Stimulated activated CD4-positive, alpha-beta T cell treated with anti-CD3 and anti-CD28 coated beads, TNF-alpha, amount 100 ng/mL, for 4 hours (primary cell): ENCODE results near the gene ADARB1.
"Not testable (repeated sequence)": the region's sequence is repeated elsewhere in the genome, so short reads cannot be mapped to it uniquely, and the experiment has no call there.

Experiments used
- DNase-seq, 3 experiments: peaks; one replicate each; pipeline ENCODE4 v3.0.0-alpha.2; 2020; ENCODE audit warnings: low read depth in 3 of 3

The ADARB1 gene, protein sequence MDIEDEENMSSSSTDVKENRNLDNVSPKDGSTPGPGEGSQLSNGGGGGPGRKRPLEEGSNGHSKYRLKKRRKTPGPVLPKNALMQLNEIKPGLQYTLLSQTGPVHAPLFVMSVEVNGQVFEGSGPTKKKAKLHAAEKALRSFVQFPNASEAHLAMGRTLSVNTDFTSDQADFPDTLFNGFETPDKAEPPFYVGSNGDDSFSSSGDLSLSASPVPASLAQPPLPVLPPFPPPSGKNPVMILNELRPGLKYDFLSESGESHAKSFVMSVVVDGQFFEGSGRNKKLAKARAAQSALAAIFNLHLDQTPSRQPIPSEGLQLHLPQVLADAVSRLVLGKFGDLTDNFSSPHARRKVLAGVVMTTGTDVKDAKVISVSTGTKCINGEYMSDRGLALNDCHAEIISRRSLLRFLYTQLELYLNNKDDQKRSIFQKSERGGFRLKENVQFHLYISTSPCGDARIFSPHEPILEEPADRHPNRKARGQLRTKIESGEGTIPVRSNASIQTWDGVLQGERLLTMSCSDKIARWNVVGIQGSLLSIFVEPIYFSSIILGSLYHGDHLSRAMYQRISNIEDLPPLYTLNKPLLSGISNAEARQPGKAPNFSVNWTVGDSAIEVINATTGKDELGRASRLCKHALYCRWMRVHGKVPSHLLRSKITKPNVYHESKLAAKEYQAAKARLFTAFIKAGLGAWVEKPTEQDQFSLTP

DNA sequence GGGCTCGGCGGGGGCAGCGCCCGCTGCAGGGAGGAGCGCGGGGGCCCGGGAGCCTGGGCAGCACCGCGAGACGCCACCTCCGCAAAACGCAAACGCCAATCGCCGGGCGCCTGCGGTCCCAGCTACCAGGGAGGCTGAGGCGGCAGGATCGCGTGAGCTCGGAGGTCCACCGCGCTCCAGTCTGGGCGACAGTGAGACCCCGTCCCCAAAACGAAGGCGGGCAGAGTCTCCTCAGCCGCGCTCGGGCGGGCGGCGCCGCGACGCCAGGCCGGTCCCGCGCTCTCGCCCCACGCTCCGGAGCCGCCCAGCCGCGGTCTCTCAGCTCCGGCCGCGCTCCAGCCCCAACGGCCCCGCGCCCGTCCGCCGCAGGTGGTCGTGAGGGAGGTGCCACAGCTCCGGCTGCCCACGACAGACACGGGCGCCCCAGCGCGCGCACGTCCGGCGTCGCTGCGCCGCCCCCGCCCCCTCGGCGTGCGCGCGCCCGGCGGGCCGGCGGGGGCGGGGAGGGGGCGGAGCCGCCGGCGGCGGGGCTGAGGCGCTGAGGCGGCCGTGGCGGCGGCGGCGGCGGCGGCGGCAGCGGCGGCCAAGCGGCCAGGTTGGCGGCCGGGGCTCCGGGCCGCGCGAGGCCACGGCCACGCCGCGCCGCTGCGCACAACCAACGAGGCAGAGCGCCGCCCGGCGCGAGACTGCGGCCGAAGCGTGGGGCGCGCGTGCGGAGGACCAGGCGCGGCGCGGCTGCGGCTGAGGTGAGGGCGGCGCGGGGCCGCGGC, at the start of gene ADARB1:
Gene ADARB1 (plus strand): TSS at position 533 of the 770 bp plus-strand sequence. CDS start 97,077 bp downstream, outside the sequence.
- DNase-seq: peak; percentile 37 to 51 (median 43)

DNA sequence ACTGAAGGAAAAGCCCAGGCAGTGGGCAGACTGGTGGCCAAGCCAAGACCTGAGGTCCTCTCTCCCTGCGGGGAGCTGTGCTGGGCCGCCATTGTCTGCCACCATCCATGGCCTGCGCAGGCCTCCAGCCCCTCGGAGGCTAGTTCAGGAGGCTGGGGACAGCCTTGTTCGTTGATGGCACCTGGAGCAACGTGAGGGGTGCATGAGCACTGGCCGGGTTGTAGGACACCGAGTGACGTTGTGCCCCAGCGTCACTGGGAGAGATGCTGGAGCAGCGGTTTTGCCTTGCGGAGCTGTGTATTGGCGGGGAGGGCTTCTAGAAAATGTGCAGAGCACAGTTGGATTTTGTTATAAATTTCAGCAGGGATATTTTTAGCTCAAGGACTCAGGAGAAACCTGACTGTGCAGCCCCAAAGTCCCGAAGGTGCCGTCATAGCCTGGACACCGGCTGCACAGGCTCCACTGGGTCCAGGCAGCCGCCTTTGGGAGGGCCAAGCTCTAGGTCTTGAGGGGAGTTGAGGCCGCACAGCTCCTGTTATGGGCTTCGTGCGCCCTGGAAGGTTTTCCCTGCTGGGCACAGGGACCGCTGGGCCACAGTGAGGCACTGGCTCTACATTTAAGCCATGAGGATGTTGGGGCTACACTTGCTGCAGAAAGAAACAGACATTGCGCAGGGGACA, 48.2 kb upstream of the ADARB1 start:
- no peak for DNase-seq

DNA sequence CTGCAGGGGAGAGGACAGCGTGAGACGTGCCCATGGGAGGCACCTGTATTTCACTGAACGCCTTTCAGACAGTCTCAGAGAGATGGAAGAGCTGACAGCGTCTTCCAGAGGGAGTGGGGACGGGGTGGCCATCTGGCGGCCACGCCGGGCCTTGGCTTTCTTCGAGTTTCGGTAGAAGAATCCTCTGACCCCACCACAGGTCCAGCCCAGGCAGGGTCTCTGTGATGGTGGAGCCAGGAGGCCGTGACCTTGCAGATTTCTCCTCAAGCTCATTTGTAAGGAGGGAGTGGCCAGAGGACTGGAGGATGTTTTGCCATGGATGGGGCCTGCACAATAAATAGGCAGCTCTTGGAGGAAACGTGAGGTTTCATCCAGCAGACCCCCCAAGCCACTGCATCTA, 47.6 kb upstream of the ADARB1 start:
- no peak for DNase-seq

DNA sequence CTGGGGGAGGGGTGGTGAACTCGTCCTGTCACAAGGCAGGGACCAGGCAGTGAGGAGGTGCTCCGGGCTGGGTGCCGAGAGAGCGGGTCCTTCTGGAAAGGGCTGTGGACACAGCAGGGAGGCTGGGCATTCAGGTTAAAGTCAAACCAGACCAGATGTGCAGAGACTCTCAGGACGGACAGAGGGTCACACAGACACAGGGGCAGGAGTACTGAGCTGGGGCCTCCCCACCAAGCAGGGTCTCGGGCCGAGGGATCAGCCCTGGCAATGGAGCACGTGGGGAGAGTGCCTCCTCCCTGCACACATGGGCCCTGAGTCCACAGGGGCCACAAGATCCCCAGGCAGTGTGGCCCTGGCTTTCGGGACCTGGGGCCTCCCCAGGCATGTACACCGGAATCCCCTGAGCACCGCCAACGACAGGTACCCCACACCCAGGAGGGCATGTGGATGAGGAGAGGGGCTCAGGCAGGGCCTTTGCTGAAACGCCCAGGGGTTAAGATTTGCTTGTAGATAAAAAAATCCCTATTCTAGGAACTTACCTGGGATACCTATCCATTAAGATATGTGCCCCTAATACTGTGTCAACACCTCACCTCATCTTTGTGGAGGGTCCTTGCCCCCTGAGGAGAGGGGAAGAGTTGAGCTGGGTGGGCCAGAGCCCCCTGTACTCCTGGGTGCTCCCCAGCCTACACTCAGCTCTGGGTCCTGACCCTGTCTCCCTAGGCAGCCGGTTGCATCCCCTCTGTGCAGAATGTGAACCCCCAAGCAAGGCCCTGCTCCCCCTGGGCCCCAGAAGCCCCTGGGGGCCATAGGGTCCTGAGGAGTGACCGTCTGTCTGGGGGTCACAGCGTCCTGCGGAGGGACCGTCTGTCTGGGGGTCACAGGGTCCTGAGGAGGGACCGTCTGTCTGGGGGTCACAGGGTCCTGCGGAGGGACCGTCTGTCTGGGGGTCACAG, 46.9 kb upstream of the ADARB1 start:
- DNase-seq: no peak

GRCh38 chr21:45028645-45029044, 45.7 kb upstream of the ADARB1 start:
- DNase-seq: not testable (repeated sequence)

DNA sequence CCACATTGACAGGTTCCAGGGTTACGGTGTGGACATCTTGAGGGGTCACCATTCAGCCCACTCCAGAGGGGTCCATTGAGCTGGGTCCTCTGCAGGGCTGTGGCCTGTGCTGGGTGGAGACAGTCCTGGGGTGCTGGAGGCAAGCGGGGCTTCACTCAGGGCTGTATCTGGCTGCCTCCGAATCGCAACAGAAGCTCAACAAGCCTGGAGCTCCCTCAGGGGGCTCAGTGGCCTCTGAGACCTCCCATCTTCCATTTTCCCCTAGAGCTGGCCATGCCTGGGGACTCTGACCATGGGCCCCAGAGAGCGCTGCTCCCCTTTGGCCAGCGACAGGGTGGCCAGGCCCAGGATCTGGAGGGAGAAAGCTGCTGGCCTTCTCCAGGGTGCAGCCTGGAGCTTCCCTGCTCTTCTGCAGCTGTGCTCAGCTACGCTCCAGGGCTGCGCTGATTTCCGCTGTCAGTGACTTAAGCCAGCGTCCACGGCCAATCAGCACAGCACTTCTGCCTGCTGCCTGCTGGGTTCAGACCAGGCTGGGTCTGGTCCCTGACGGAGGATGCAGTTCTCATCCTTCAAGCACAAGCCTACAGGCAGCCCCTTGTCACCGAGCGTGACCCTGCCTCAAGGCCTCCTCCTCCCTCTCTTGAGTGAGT, 45.0 kb upstream of the ADARB1 start:
- DNase-seq: no peak

GRCh38 chr21:45029948-45030681, 44.3 kb upstream of the ADARB1 start:
- DNase-seq: no peak

GRCh38 chr21:45030682-45031570, 43.5 kb upstream of the ADARB1 start:
- no peak for DNase-seq

DNA sequence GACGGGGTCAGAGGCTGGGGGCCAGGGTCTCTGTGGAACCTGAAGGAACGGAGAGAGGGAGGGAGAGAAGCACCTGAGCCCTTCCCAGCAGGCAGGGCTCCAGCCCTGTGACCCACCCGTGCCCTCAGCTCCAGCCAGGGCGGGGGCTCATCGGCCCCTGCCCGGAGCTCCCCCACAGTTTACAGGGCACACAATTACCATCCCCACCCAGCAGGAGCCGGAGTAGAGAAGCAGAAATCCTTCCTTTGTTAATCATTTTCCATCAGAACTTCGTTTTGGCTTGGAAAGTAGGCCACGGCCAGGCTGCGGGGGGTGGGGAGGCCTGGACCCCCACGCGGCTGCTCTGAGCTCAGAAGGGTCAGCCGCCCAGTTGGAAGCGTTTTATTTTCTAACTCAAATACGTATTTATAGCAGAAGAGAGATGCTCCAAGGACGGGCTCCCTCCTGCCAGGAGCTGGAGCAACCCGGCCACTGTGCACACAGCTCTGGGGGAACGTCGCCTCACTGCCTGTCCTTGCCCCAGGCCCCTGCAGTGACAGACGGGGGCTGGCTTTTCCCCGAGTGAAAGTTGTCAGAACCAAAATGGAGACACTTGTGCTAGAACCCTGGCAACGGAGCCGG, 42.7 kb upstream of the ADARB1 start:
- no peak for DNase-seq

DNA sequence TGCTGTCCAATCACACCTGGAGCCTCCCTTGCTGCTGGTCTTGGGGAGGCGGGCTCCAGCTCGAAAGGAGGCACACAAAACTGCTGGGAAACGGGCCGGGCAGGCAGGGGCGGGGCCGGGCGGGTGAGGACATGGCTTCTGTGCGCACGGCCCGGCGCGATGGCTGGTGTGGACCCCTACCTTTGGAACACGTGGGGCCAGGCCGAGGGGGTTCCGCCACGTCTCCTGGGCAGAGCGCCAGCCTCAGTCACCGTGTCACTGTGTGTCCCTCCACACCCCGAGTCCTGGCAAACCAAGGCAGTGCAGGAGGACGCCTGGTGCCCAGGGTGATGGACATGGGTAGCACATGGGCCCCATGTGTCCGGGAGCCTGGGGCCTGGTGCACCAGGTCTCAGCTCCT, 42.0 kb upstream of the ADARB1 start:
- no peak for DNase-seq

- no peak for DNase-seq
Measured at GRCh38 chr21:45032977-45033710, 41.2 kb upstream of the ADARB1 start.

DNA sequence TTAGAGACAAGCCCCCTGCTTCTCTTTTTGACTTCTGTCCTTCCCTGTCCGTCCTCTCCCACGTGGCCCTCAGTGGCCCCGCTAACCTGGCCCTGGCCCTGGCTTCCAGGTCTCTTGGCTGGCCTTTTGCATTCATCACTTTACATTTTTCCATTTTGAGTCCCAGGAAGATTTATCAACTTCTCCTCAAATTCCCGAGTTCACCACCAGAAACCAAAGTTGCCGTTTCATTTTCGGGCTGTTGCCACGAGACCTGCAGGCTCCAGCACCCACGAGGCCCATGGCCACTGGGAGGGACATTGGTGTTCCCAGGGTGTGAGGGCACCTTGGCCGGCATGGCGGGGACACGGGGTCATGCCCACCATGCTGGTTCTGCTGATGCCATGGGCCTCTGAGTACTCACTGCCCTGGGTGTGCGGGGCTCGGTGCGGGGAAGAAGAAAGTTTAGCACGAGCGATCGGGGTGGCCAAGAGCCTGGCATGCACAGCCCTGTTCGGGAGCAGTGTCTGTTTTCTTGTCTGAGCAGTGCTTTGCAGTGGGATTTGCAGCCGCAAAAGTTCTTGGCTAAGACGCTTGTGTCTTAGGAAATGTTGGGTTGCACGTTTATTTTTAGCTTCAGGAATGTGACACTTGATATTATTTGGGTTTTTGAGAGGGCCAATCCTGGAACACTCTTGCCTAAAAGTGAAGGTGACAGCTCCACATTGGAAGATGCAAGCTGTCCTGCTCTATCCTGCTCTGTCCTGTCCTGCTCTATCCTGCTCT, 40.4 kb upstream of the ADARB1 start:
- no peak for DNase-seq

DNA sequence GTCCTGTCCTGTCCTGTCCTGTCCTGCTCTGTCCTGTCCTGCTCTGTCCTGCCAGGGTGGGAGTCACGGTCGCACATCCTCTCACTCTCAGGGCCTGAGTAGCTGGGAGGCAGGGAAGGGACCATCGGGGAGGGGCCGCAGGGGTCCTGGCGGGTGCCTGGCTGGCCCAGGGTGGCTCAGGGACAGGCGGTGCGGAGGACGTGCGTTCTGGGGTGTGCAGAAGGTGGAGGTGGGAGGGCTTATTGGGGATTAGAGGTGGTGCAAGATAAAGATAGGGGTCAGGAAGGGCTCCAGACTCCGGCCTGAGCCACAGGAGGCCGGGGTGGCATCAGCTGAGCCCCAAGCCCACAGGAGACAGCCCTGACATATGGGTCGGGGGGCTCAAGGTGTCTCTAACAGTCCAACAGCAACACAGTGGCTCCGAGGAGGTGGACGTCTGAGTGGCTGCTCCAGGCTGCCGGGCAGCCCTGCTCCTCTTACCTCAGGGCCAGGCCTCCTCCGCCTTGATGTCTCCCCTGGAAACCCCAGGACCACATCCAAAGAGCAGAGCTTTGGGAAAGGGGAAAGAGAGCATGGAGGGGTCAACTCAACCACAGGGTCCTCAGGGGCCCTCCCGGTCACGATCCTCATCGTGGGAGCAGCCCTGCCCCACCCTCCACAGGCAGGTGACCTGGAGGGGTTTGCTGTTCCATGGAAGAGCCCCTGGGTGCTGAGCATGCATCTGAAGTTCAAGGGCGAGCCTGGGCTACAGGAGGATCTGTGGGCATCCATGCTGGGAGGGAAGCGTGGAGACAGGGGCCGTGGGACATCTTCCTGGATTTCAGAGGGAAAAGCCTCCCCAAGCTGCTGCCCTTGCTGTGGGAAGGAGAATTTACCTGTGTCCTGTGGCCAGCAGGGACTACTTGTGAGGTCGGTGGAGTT, 39.6 kb upstream of the ADARB1 start:
- no peak for DNase-seq

GRCh38 chr21:45035477-45035848, 38.9 kb upstream of the ADARB1 start:
- no peak for DNase-seq

GRCh38 chr21:45036630-45037029, 37.8 kb upstream of the ADARB1 start:
- no peak for DNase-seq
